NCI-H510A treated with DMSO at 0.1 percent for 48 hours (cell line): Measurements from ENCODE around the gene CLCNKA.
"Not testable (repeated sequence)": the region's sequence is repeated elsewhere in the genome, so short reads cannot be mapped to it uniquely, and the experiment has no call there.

Source experiments
- DNase-seq: peaks from one replicate; lab custom pipeline; 2025; lab: John Stamatoyannopoulos, UW

The CLCNKA gene

GRCh38 chr1:16017461-16018303 is 4.2 kb upstream of the CLCNKA start, which contains the start of gene HSPB7:
TSS of gene HSPB7 (minus strand) at chr1:16018043. CDS start at chr1:16017963, 80 bp downstream.
- peak; percentile 22 for DNase-seq

- DNase-seq = no peak
Observed at GRCh38 chr1:16018308-16018707, 3.5 kb upstream of the CLCNKA start.

- no peak for DNase-seq
Observed at GRCh38 chr1:16018749-16019643, 2.8 kb upstream of the CLCNKA start.

GRCh38 chr1:16019644-16020277 is 2.1 kb upstream of the CLCNKA start:
- no peak for DNase-seq

- DNase-seq = no peak
Observed at GRCh38 chr1:16020325-16020724, 1.5 kb upstream of the CLCNKA start.

GRCh38 chr1:16020878-16021277 is 958 bp upstream of the CLCNKA start:
- DNase-seq = not testable (repeated sequence)

- DNase-seq = no peak
Observed at GRCh38 chr1:16022393-16022792, 557 bp downstream of the CLCNKA start.

- no peak for DNase-seq
Observed at GRCh38 chr1:16023050-16023653, 1.3 kb downstream of the CLCNKA start.

- not testable (repeated sequence) for DNase-seq
Observed at GRCh38 chr1:16026302-16026701, 4.5 kb downstream of the CLCNKA start.

- DNase-seq = no peak
Observed at GRCh38 chr1:16026723-16027484, 5.1 kb downstream of the CLCNKA start.

GRCh38 chr1:16028237-16029002 is 6.6 kb downstream of the CLCNKA start:
- no peak for DNase-seq

- not testable (repeated sequence) for DNase-seq
Observed at GRCh38 chr1:16029003-16029268, 7.1 kb downstream of the CLCNKA start.

- no peak for DNase-seq
Observed at GRCh38 chr1:16029288-16029687, 7.5 kb downstream of the CLCNKA start.

GRCh38 chr1:16031551-16031950 is 9.7 kb downstream of the CLCNKA start:
- DNase-seq = no peak

- DNase-seq = peak; percentile 87
Observed at GRCh38 chr1:16032388-16033102, 10.7 kb downstream of the CLCNKA start.

- DNase-seq = not testable (repeated sequence)
Observed at GRCh38 chr1:16033103-16033632, 11.3 kb downstream of the CLCNKA start.

GRCh38 chr1:16036461-16036860 is 14.6 kb downstream of the CLCNKA start:
- not testable (repeated sequence) for DNase-seq

- no peak for DNase-seq
Observed at GRCh38 chr1:16038620-16038912, 16.7 kb downstream of the CLCNKA start.

GRCh38 chr1:16039871-16040270 is 18.0 kb downstream of the CLCNKA start:
- not testable (repeated sequence) for DNase-seq

GRCh38 chr1:16041200-16041599 is 19.4 kb downstream of the CLCNKA start:
- no peak for DNase-seq
